HepG2 (cell line): ENCODE measurements around the gene RTBDN. TPM values are rescaled to one million over a fixed set of nuclear protein-coding genes. Genes with fewer than 3 reads are reported as not detected.

Experiments used
- ATAC-seq: fragments of 200-7000 bp; cut with Tn5 transposase; 3 replicates; pipeline ENCODE4 v1.9.1; 2020; ENCODE audit warnings: mild to moderate bottlenecking, moderate library complexity
- BruUV-seq: library from RNA; stranded (reverse); fragments of 400-500 nt; replicated peaks from 2 replicates; lab custom pipeline; 2021; lab: Mats Ljungman, UMichigan
- CTCF ChIA-PET: fragments of 300-600 bp; formaldehyde crosslinking; extraction: SDS; loops from one replicate; lab custom pipeline; 2021; ENCODE audit warnings: low total read pairs, inconsistent platforms, low intra/inter-chr PET ratio; lab: Yijun Ruan, JAX
- POLR2A ChIA-PET: fragments of 350-600 bp; sonication (Branson Sonifier 250); formaldehyde crosslinking; loops from one replicate; lab custom pipeline; 2020; ENCODE audit warnings: antibody characterized with exemption, inconsistent platforms; lab: Yijun Ruan, JAX
- DNase-seq: peaks from one replicate; pipeline ENCODE4 v3.0.0-alpha.2; 2015; ENCODE audit warnings: low spot score
- FAIRE-seq: peaks from 3 replicates; lab custom pipeline; 2011; peaks lifted over from hg19 to GRCh38; lab: Jason Lieb, UNC
- H2AFZ ChIP-seq: one replicate; pipeline ENCODE4 v1.6.1; 2011; ENCODE audit warnings: low read length, inconsistent platforms
- H3K27ac ChIP-seq: fragments of 300-600 bp; 3 replicates; pipeline ENCODE4 v1.8.0; 2011; ENCODE audit warnings: mixed run types, mild to moderate bottlenecking, mixed read lengths, low read length, inconsistent platforms; ENCODE audit not compliant: insufficient read depth; ENCODE audit errors: extremely low read length
- H3K27me3 ChIP-seq, 2 experiments: fragments of 200-600 bp in 1 of 2; 2 replicates in 1 of 2; 3 replicates in 1 of 2; pipeline versions ENCODE4 v1.6.0 to v1.8.0; 2011; ENCODE audit warnings: low read length in 2 of 2, mild to moderate bottlenecking in 2 of 2, moderate library complexity in 2 of 2, inconsistent platforms in 1 of 2; ENCODE audit not compliant: insufficient read depth in 2 of 2, control insufficient read depth in 1 of 2
- H3K36me3 ChIP-seq, 2 experiments: fragments of 200-600 bp in 1 of 2; replicated peaks in 1 of 2; 2 replicates in 1 of 2; 3 replicates in 1 of 2; pipeline versions ENCODE4 v1.5.1 to v1.8.0; 2011; ENCODE audit warnings: low read length in 2 of 2, inconsistent platforms in 1 of 2; ENCODE audit not compliant: insufficient read depth in 2 of 2, control insufficient read depth in 1 of 2
- H3K4me1 ChIP-seq: 2 replicates; pipeline ENCODE4 v1.5.1; 2012; ENCODE audit warnings: low read length, inconsistent platforms; ENCODE audit not compliant: insufficient read depth
- H3K4me2 ChIP-seq: 2 replicates; pipeline ENCODE4 v1.6.0; 2011; ENCODE audit warnings: low read depth, low read length, inconsistent platforms
- H3K4me3 ChIP-seq, 3 experiments: fragments of 200-600 bp in 1 of 3; sonication (generic), shearing (Covaris generic) in 1 of 3; replicated peaks in 1 of 3; 2 replicates each; pipeline ENCODE4 v1.5.1; 2011 to 2016; ENCODE audit warnings: low read length in 3 of 3, inconsistent platforms in 2 of 3, low read depth in 2 of 3, mild to moderate bottlenecking in 2 of 3, control low read depth in 1 of 3, mixed read lengths in 1 of 3; ENCODE audit not compliant: insufficient read depth in 1 of 3
- H3K79me2 ChIP-seq: one replicate; pipeline ENCODE4 v1.6.1; 2011; ENCODE audit warnings: low read length, inconsistent platforms; ENCODE audit not compliant: insufficient read depth
- H3K9ac ChIP-seq: 2 replicates; pipeline ENCODE4 v1.6.0; 2011; ENCODE audit warnings: mild to moderate bottlenecking, low read depth, low read length, inconsistent platforms; ENCODE audit not compliant: insufficient read depth
- H3K9me3 ChIP-seq: 2 replicates; pipeline ENCODE4 v1.5.1; 2012; ENCODE audit warnings: mild to moderate bottlenecking, low read length
- H4K20me1 ChIP-seq: 2 replicates; pipeline ENCODE4 v1.6.0; 2011; ENCODE audit warnings: inconsistent platforms, mild to moderate bottlenecking, low read length, moderate library complexity; ENCODE audit not compliant: insufficient read depth
- PLRG1 ChIP-seq: fragments of 450-650 bp; conservative IDR thresholded peaks from 2 replicates; pipeline ENCODE4 v1.6.1; 2016
- POLR2G ChIP-seq: fragments of 200-400 bp; formaldehyde crosslinking; IDR thresholded peaks from 2 replicates; pipeline ENCODE4 v1.6.1; 2018; ENCODE audit warnings: mild to moderate bottlenecking, low read depth, low read length, moderate library complexity
- RBFOX2 ChIP-seq: fragments of 200-400 bp; formaldehyde crosslinking; IDR thresholded peaks from 2 replicates; pipeline ENCODE4 v1.6.1; 2017; ENCODE audit warnings: low read depth, mild to moderate bottlenecking, low read length
- WGBS: methylation state at CpG from one replicate; pipeline ENCODE4 v1.1.6; 2017; ENCODE audit warnings: low lambda C conversion rate; 5-methylcytosine and 5-hydroxymethylcytosine counted together
- in situ Hi-C: cut with HindIII; loops from 2 replicates; pipeline ENCODE4 v1.10.0; 2017; ENCODE audit warnings: low pct_unique_long_range_greater_than_20kb; ENCODE audit not compliant: extremely low pct_ligation_motif_present
- intact Hi-C: fragments of 100-400 bp; cut with micrococcal nuclease; formaldehyde crosslinking; loops from one replicate; pipeline ENCODE4 v1.10.0; 2022; ENCODE audit not compliant: unreplicated experiment
- polyA plus RNA-seq, 8 experiments: library from polyadenylated mRNA; depleted of rRNA in 3 of 8; stranded (reverse) in 7 of 8; unstranded in 1 of 8; fragments of >200 nt; fragmentation: Illumina TruSeq in 4 of 8; extraction: Trizol in 4 of 8; gene quantifications; 2 replicates each; pipeline versions ENCODE4 v1.2.1 to v1.2.3, GENCODE V29; 2011 to 2016; ENCODE audit warnings: low read depth in 4 of 8, missing spikeins in 1 of 8, mixed read lengths in 1 of 8; ENCODE audit not compliant: insufficient read depth in 1 of 8
- total RNA-seq, 5 experiments: library from RNA; depleted of rRNA; stranded (reverse); fragments of >200 nt; fragmentation: Illumina TruSeq; extraction: Trizol; gene quantifications; 2 replicates each; pipeline ENCODE4 v1.2.3, GENCODE V29; 2016; ENCODE audit warnings: low read depth in 1 of 5
- TF ChIP-seq, protein P1 (sequence below): IDR thresholded peaks from 2 replicates; pipeline ENCODE4 v1.6.1; 2016; ENCODE audit warnings: missing genetic modification reagents, missing compliant biosample characterization

Gene RTBDN
- total and polyA plus RNA-seq, 2 of the 13 experiments (the other 11 are each of a cell fraction or from before 2014, with no cell fraction given), result 0.27 to 0.48 TPM

DNA sequence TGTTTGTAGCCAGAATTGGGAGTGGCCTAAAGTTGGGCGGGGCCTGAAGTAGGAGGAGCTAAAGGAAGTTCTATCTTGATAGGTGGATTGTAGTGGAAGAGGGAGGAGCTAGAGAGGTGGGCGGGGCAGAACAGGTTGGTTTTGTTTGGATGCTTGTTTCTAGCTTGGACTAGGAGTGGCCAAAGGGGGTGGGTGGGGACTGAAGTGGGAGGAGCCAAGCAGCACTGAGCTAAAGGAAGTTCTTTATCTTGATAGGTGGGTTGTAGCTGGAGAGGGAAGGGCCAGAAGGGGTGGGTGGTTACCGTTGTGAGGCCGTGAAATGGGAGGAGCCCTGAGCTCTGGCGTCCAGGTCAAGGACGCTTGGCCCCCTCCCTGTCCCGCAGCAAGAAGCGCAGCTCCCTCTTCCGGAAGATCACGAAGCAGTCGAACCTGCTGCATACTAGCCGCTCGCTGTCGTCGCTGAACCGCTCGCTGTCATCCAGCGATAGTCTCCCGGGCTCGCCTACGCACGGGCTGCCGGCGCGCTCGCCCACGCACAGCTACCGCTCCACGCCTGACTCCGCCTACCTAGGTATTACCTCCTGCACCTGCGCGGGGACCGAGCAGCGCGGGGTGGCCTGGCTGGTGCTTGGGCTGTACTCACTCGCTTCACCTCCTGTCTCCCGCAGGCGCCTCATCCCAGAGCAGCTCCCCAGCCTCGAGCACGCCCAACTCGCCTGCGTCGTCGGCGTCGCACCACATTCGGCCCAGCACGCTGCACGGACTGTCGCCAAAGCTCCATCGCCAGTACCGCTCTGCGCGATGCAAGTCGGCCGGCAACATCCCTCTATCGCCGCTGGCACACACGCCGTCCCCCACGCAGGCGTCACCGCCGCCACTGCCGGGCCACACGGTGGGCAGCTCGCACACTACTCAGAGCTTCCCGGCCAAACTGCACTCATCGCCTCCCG, 38.8 kb upstream of the RTBDN start:
- Histone ChIP-seq H3K4me2 (no peak overlapping the region), H4K20me1 (no peaks in the 10 kb centered on the region), H2AFZ (no peak overlapping the region), H3K9ac (no peak overlapping the region), H3K4me3 (no peak overlapping the region), H3K4me1 (no peaks in the 10 kb centered on the region), H3K9me3 (no peaks in the 10 kb centered on the region), H3K36me3 (no peaks in the 10 kb centered on the region), H3K27ac (no peak overlapping the region), H3K79me2 (no peaks in the 10 kb centered on the region), H3K27me3 (no peaks in the 10 kb centered on the region)
- no TSS peak for BruUV-seq
- CTCF ChIA-PET, result no interaction called here
- in situ Hi-C loops, result no loop called here
- TF ChIP-seq PLRG1, result no peak
- 0 out of 2 replicates have a peak, but pooled peaks have one; percentile 11 for TF ChIP-seq RBFOX2
- no peak for TF ChIP-seq POLR2G
- peak; percentile 17 for DNase-seq
- intact Hi-C loops, result no loop called here
- POLR2A ChIA-PET, result interaction anchor here (0.9 to 1.3 kb wide), 3 partner anchors 8 to 18 kb away, joined by 3 to 4 read pairs (median 3); partner anchors contain the start of gene GCDH
- peak; percentile 31; the same call in 2 of the 3 replicates for ATAC-seq
- no peak for FAIRE-seq
- 97% methylated on average over 63 of the region's 70 CpGs for WGBS

DNA sequence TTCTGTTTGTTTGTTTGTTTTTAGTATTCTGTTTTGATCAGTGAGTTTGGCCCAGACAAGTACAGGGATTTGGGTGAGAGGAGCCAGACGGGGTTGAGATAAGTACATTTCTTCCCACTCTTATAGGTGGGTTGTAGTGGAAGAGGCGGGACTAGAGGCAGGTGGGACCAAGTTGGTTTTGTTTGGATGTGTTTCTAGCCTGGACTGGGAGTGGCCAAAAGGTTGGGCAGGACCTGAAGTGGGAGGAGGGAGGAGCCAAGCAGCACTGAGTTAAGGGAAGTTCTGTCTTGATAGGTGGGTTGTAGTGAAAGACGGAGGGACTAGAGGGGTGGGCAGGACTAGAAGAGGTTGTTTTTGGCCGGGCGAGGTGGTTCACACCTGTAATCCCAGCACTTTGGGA, 37.9 kb upstream of the RTBDN start:
- no peaks in the 10 kb centered on the region for H3K36me3 ChIP-seq
- no peaks in the 10 kb centered on the region for H3K4me1 ChIP-seq
- ChIA-PET POLR2A (interaction anchor here (1.1 to 1.4 kb wide), 3 partner anchors 13 to 19 kb away, joined by 3 to 4 read pairs (median 3); partner anchors contain the start of gene GCDH), CTCF (no interaction called here)
- ATAC-seq, result no peak
- TF ChIP-seq, protein P1, sequence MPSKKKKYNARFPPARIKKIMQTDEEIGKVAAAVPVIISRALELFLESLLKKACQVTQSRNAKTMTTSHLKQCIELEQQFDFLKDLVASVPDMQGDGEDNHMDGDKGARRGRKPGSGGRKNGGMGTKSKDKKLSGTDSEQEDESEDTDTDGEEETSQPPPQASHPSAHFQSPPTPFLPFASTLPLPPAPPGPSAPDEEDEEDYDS (CRISPR knock-in tag), result no peak
- WGBS, result 90% methylated on average over 5 of the region's 5 CpGs
- in situ Hi-C loops, result no loop called here
- no peak overlapping the region for H2AFZ ChIP-seq
- H3K27ac ChIP-seq, result no peak overlapping the region
- DNase-seq, result no peak
- H3K4me3 ChIP-seq, result no peak overlapping the region
- no peaks in the 10 kb centered on the region for H3K79me2 ChIP-seq
- no peaks in the 10 kb centered on the region for H3K27me3 ChIP-seq
- H3K4me2 ChIP-seq, result no peak overlapping the region
- no peaks in the 10 kb centered on the region for H4K20me1 ChIP-seq
- H3K9me3 ChIP-seq, result no peaks in the 10 kb centered on the region
- no TSS peak for BruUV-seq
- intact Hi-C loops, result no loop called here
- H3K9ac ChIP-seq, result no peak overlapping the region
- FAIRE-seq, result no peak
